Gastroesophageal sphincter (tissue), 3 donors: ENCODE results near the gene IRAK2.

Source experiments
- POLR2AphosphoS5 ChIP-seq: sonication (generic); formaldehyde crosslinking; IDR thresholded peaks from one replicate; pipeline ENCODE4 v1.6.1; 2017; ENCODE audit warnings: antibody characterized with exemption
- TF ChIP-seq, protein P1 (sequence below), 4 experiments: fragments of 200-600 bp in 2 of 4; fragments of 450-650 bp in 2 of 4; sonication (generic) in 1 of 4; IDR thresholded peaks; one replicate each; pipeline ENCODE4 v1.5.1; 2017 to 2019; ENCODE audit warnings: antibody characterized with exemption in 4 of 4, mild to moderate bottlenecking in 2 of 4, moderate library complexity in 2 of 4

GRCh38 chr3:10284496-10284895 lies 119.8 kb downstream of the IRAK2 start:
- TF ChIP-seq, protein P1, sequence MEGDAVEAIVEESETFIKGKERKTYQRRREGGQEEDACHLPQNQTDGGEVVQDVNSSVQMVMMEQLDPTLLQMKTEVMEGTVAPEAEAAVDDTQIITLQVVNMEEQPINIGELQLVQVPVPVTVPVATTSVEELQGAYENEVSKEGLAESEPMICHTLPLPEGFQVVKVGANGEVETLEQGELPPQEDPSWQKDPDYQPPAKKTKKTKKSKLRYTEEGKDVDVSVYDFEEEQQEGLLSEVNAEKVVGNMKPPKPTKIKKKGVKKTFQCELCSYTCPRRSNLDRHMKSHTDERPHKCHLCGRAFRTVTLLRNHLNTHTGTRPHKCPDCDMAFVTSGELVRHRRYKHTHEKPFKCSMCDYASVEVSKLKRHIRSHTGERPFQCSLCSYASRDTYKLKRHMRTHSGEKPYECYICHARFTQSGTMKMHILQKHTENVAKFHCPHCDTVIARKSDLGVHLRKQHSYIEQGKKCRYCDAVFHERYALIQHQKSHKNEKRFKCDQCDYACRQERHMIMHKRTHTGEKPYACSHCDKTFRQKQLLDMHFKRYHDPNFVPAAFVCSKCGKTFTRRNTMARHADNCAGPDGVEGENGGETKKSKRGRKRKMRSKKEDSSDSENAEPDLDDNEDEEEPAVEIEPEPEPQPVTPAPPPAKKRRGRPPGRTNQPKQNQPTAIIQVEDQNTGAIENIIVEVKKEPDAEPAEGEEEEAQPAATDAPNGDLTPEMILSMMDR (IDR thresholded peaks at IDR 0.05) = no peak
- no peak for TF ChIP-seq POLR2AphosphoS5
